HEK293T (cell line): Measurements from ENCODE around the gene RIPK3.
"Not testable (repeated sequence)": the region's sequence is repeated elsewhere in the genome, so short reads cannot be mapped to it uniquely, and the experiment has no call there.

Experiments
- CTCF ChIA-PET: fragments of 350-600 bp; formaldehyde crosslinking; extraction: SDS; loops from one replicate; lab custom pipeline; 2021; ENCODE audit warnings: antibody characterized with exemption, inconsistent platforms; lab: Yijun Ruan, JAX
- POLR2A ChIA-PET: fragments of 350-600 bp; formaldehyde crosslinking; extraction: SDS; loops from one replicate; lab custom pipeline; 2020; ENCODE audit warnings: antibody characterized with exemption, inconsistent platforms; lab: Yijun Ruan, JAX
- DNase-seq: peaks from one replicate; pipeline ENCODE4 v3.0.0; 2012; ENCODE audit warnings: mixed read lengths; ENCODE audit errors: extremely low spot score
- ARNT ChIP-seq: fragments of 450-650 bp; IDR thresholded peaks from 2 replicates; pipeline ENCODE4 v1.6.1; 2017; ENCODE audit warnings: mild to moderate bottlenecking
- BHLHE40 ChIP-seq: fragments of 450-650 bp; IDR thresholded peaks from 2 replicates; pipeline ENCODE4 v1.6.1; 2016; ENCODE audit warnings: mild to moderate bottlenecking, moderate library complexity, borderline replicate concordance
- CTBP1 ChIP-seq: fragments of 450-650 bp; IDR thresholded peaks from 2 replicates; pipeline ENCODE4 v1.6.1; 2016; ENCODE audit warnings: borderline replicate concordance
- ELF4 ChIP-seq: fragments of 450-650 bp; IDR thresholded peaks from 2 replicates; pipeline ENCODE4 v1.6.1; 2017; ENCODE audit warnings: antibody characterized with exemption
- FOXA1 ChIP-seq: fragments of 450-650 bp; IDR thresholded peaks from 2 replicates; pipeline ENCODE4 v1.6.1; 2016; ENCODE audit warnings: mild to moderate bottlenecking
- FOXK2 ChIP-seq: fragments of 450-650 bp; IDR thresholded peaks from 2 replicates; pipeline ENCODE4 v1.6.1; 2016; ENCODE audit warnings: mild to moderate bottlenecking
- FOXM1 ChIP-seq: fragments of 450-650 bp; IDR thresholded peaks from 2 replicates; pipeline ENCODE4 v1.6.1; 2017; ENCODE audit warnings: mild to moderate bottlenecking, borderline replicate concordance
- HDGF ChIP-seq: fragments of 450-650 bp; IDR thresholded peaks from 2 replicates; pipeline ENCODE4 v1.6.1; 2017; ENCODE audit warnings: antibody characterized with exemption, borderline replicate concordance
- L3MBTL2 ChIP-seq: fragments of 450-650 bp; conservative IDR thresholded peaks from 2 replicates; pipeline ENCODE4 v1.6.1; 2016; ENCODE audit warnings: mild to moderate bottlenecking
- LEF1 ChIP-seq: fragments of 450-650 bp; IDR thresholded peaks from 2 replicates; pipeline ENCODE4 v1.6.1; 2017; ENCODE audit warnings: mild to moderate bottlenecking, borderline replicate concordance
- NFRKB ChIP-seq: fragments of 450-650 bp; IDR thresholded peaks from 2 replicates; pipeline ENCODE4 v1.6.1; 2016; ENCODE audit warnings: mild to moderate bottlenecking, moderate library complexity
- SP1 ChIP-seq: fragments of 450-650 bp; IDR thresholded peaks from 2 replicates; pipeline ENCODE4 v1.6.1; 2017
- SUZ12 ChIP-seq: fragments of 450-650 bp; IDR thresholded peaks from 2 replicates; pipeline ENCODE4 v1.6.1; 2016; ENCODE audit warnings: mild to moderate bottlenecking
- TARDBP ChIP-seq: fragments of 450-650 bp; IDR thresholded peaks from 2 replicates; pipeline ENCODE4 v1.6.1; 2016
- ZNF384 ChIP-seq: fragments of 450-650 bp; IDR thresholded peaks from 2 replicates; pipeline ENCODE4 v1.6.1; 2016
- TF ChIP-seq, protein P1 (sequence below): fragments of 450-650 bp; IDR thresholded peaks from 2 replicates; pipeline ENCODE4 v1.6.1; 2016

The RIPK3 gene

DNA sequence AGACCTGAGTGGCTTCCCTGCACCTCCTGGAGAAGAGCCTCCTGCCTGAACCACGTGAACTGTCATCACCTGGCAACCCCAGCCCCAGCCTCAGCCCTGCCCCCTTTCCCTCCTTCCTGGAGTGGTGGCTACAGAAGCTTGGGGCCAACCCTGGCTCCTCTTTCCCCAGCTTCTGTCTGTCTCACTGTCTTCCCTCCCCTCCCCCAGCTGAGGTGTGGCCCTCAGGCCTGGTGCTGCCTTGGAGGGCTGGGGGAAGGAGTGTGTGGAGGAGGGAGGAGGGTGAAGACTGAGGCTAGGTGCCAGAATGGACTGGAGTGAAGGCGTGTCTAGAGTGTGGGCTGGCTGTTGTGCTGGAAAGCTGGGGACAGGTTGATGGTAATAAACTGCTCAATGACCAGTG lies 37.9 kb upstream of the RIPK3 start:
- TF ChIP-seq SUZ12 (no peak), NFRKB (no peak), ELF4 (no peak), LEF1 (no peak), BHLHE40 (no peak), ARNT (no peak), FOXM1 (no peak), ZNF384 (no peak), SP1 (no peak), FOXK2 (no peak), L3MBTL2 (no peak), CTBP1 (no peak), FOXA1 (no peak), TARDBP (no peak), HDGF (no peak)
- TF ChIP-seq, protein P1, sequence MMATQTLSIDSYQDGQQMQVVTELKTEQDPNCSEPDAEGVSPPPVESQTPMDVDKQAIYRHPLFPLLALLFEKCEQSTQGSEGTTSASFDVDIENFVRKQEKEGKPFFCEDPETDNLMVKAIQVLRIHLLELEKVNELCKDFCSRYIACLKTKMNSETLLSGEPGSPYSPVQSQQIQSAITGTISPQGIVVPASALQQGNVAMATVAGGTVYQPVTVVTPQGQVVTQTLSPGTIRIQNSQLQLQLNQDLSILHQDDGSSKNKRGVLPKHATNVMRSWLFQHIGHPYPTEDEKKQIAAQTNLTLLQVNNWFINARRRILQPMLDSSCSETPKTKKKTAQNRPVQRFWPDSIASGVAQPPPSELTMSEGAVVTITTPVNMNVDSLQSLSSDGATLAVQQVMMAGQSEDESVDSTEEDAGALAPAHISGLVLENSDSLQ, result no peak
- ChIA-PET CTCF (interaction anchor here (0.9 to 1.3 kb wide), 2 partner anchors 12 to 26 kb away, joined by 3 to 4 read pairs; no protein-coding TSS in a partner anchor), POLR2A (interaction anchor here (1.2 to 6.9 kb wide), 4 partner anchors 11 to 65 kb away, joined by 3 to 34 read pairs (median 7); partner anchors contain the start of genes CBLN3, KHNYN and SDR39U1)
- DNase-seq, result no peak

DNA sequence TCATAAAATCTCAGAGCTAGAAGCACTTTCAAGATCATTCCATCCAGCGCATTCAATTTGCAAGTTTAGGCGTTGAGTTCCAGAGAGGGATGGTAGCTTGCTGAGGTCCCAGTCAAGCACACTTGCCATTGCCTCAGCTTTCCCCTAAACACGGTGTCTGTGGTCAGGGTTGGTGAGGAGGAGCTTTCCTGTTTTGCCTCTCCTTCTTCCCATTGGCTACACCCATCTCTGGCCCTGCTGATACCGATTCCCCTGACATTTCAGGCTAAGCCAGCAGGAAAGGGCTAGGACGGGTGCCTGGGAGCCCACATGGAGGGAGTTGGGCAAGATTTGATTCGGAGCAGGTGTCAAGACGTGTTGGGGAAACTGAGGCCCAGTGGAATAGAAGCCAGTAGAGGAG lies 37.3 kb upstream of the RIPK3 start:
- ChIA-PET CTCF (interaction anchor here (0.9 to 1.3 kb wide), 2 partner anchors 11 to 27 kb away, joined by 3 to 4 read pairs; no protein-coding TSS in a partner anchor), POLR2A (interaction anchor here (1.2 to 6.9 kb wide), 2 partner anchors 54 to 65 kb away, joined by 3 to 34 read pairs; partner anchors contain the start of genes CBLN3, KHNYN and SDR39U1)
- TF ChIP-seq SUZ12 (no peak), TARDBP (no peak), BHLHE40 (no peak), FOXK2 (no peak), ELF4 (no peak), FOXM1 (no peak), ZNF384 (no peak), LEF1 (no peak), FOXA1 (no peak)
- TF ChIP-seq, protein P1, result no peak
- DNase-seq, result no peak

DNA sequence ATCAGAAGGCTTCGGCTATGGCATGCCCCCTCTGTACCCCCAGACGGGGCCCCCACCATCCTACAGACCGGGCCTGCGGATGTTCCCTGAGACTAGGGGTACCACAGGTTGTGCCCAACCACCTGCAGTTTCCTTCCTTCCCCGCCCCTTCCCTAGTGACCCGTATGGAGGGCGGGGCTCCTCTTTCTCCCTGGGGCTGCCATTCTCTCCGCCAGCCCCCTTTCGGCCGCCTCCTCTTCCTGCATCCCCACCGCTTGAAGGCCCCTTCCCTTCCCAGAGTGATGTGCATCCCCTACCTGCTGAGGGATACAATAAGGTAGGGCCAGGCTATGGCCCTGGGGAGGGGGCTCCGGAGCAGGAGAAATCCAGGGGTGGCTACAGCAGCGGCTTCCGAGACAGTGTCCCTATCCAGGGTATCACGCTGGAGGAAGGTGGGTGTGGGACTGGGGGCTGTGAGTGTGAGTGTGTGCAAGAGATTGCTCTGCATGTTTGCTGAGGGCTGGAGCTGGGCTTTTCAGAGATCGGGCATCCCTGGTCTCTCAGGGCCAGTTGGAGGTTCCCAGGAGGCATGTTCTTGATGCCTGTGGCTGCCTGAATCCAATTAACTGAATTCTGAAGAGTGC lies 36.8 kb upstream of the RIPK3 start:
- ChIA-PET POLR2A (interaction anchor here (1.2 to 6.9 kb wide), 2 partner anchors 54 to 66 kb away, joined by 3 to 34 read pairs; partner anchors contain the start of genes CBLN3, KHNYN and SDR39U1), CTCF (interaction anchor here (0.9 to 1.3 kb wide), 2 partner anchors 11 to 27 kb away, joined by 3 to 4 read pairs; no protein-coding TSS in a partner anchor)
- no peak for DNase-seq
- no peak for TF ChIP-seq FOXA1
- no peak for TF ChIP-seq FOXM1
- TF ChIP-seq L3MBTL2, result no peak
- TF ChIP-seq FOXK2, result no peak
- TF ChIP-seq LEF1, result no peak
- no peak for TF ChIP-seq SP1
- TF ChIP-seq SUZ12, result no peak
- no peak for TF ChIP-seq TARDBP
- no peak for TF ChIP-seq CTBP1
- no peak for TF ChIP-seq BHLHE40
- TF ChIP-seq ARNT, result no peak
- no peak for TF ChIP-seq ELF4
- TF ChIP-seq ZNF384, result no peak

DNA sequence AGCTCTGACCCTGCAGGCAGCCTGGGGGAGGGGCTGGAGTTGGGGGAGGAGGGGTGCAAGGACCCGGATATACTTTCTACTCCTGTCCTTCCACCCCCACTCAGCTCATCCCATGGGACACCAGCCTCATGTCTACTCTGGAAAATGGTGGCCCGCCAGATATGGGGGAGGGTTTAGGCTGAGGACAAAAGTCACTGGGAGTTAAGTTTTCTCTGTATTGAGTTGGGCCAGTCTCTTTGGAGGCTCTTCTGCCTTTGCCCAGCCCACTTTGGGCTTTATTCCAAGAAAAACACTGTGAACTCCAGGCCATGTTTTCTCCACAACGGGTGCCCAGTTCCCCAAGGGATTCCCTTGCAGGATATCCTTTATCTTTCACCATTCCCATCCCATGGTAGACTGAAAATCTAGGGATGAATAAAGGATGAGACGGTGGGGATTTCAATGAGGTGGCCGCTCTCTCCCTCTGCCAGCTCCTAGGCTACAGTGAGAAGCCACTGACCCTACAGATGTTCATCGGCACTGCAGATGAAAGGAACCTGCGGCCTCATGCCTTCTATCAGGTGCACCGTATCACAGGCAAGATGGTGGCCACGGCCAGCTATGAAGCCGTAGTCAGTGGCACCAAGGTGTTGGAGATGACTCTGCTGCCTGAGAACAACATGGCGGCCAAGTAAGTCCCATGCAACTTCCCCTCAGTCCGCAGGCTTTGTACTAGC lies 33.1 kb upstream of the RIPK3 start:
- TF ChIP-seq NFRKB, result no peak
- TF ChIP-seq ARNT, result no peak
- no peak for DNase-seq
- POLR2A ChIA-PET, result interaction anchor here (0.6 to 1.2 kb wide), 3 partner anchors 18 to 226 kb away, joined by 3 to 6 read pairs (median 3); no protein-coding TSS in a partner anchor
- CTCF ChIA-PET, result interaction anchor here (0.7 kb wide), 1 partner anchor 59 kb away, joined by 3 read pairs; no protein-coding TSS in a partner anchor

DNA sequence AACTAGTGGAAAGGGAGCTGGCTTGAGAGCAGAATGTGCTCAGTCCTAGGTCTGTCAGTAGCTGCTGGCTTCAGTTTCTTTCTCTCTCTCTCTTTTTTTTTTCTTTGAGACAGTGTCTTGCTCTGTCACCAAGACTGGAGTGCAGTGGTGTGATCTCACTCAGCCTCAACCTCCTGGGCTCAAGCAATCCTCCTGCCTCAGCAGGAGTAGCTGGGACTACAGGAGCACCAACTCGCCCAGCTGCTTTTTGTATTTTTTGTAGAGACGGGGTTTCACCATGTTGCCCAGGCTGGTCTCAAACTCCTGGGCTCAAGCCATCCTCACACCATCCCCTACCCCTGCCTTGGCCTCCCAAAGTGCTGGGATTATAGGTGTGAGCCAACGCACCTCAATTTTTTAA lies 31.8 kb upstream of the RIPK3 start:
- ChIA-PET CTCF (interaction anchor here (0.6 to 3.2 kb wide), 3 partner anchors 18 to 64 kb away, joined by 3 to 19 read pairs (median 5); no protein-coding TSS in a partner anchor), POLR2A (interaction anchor here (0.9 to 2.1 kb wide), 5 partner anchors 16 to 70 kb away, joined by 3 to 7 read pairs (median 5); partner anchors contain the start of gene KHNYN)
- not testable (repeated sequence) for DNase-seq

DNA sequence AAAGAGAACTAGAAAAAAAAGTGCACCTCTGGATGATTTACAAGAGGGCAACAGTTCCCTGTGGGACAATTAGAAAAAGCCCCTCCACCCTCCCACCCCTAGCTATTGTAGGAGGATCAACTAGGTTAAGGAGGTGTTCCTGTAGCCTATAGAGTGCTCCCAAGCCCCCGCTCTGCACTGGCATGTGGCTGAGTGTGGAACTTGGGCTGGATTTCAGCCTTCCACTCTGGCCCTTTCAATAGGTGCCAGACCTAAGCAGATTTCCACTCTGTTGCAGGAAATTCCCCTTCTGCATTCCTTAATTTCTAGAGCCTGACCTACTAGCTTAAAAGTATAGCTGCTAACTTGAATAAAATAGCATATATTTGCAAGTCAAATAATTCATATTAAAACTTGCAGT lies 31.0 kb upstream of the RIPK3 start:
- DNase-seq, result no peak
- CTCF ChIA-PET, result interaction anchor here (1.2 to 3.2 kb wide), 3 partner anchors 19 to 66 kb away, joined by 3 to 19 read pairs (median 3); no protein-coding TSS in a partner anchor
- no peak for TF ChIP-seq SP1
- TF ChIP-seq CTBP1, result no peak
- no peak for TF ChIP-seq ELF4
- no peak for TF ChIP-seq ZNF384
- no peak for TF ChIP-seq BHLHE40
- TF ChIP-seq, protein P1, result no peak
- TF ChIP-seq FOXA1, result no peak
- TF ChIP-seq SUZ12, result no peak
- no peak for TF ChIP-seq ARNT
- TF ChIP-seq LEF1, result no peak
- TF ChIP-seq FOXK2, result no peak
- no peak for TF ChIP-seq L3MBTL2
- no peak for TF ChIP-seq FOXM1
- POLR2A ChIA-PET, result interaction anchor here (0.9 to 2.1 kb wide), 7 partner anchors 9 to 71 kb away, joined by 3 to 13 read pairs (median 5); partner anchors contain the start of genes CBLN3, KHNYN and NYNRIN
